ENCODE measurements around the gene FFAR3.

DNA sequence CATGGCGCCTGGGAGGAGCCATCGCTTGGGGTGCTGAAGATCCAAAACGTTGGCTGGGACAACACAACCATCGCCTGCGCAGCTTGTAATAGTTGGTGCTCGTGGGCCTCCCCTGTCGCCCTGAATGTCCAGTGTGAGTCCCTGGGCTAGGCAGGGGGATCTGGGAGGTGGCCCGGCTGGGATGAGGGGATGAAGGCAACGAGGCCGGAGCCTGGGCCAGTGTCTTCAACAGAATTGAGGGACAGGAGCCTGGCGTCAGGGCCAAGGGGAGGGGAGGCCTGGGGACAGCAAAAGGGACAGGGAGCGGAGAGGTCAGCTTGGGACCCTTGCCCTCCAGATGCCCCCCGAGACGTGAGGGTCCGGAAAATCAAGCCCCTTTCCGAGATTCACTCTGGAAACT is 17.3 kb upstream of the FFAR3 start:
- TF ChIP-seq, protein P1, sequence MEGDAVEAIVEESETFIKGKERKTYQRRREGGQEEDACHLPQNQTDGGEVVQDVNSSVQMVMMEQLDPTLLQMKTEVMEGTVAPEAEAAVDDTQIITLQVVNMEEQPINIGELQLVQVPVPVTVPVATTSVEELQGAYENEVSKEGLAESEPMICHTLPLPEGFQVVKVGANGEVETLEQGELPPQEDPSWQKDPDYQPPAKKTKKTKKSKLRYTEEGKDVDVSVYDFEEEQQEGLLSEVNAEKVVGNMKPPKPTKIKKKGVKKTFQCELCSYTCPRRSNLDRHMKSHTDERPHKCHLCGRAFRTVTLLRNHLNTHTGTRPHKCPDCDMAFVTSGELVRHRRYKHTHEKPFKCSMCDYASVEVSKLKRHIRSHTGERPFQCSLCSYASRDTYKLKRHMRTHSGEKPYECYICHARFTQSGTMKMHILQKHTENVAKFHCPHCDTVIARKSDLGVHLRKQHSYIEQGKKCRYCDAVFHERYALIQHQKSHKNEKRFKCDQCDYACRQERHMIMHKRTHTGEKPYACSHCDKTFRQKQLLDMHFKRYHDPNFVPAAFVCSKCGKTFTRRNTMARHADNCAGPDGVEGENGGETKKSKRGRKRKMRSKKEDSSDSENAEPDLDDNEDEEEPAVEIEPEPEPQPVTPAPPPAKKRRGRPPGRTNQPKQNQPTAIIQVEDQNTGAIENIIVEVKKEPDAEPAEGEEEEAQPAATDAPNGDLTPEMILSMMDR (IDR thresholded peaks at IDR 0.05), result no peak
- TF ChIP-seq POLR2A (IDR thresholded peaks at IDR 0.05), result no peak
